Adrenal gland (tissue), 12 donors: Measurements from ENCODE around the gene DNAH11. TPM values are rescaled to one million over a fixed set of nuclear protein-coding genes. Genes with fewer than 3 reads are reported as not detected.
"Not testable (repeated sequence)": the region's sequence is repeated elsewhere in the genome, so short reads cannot be mapped to it uniquely, and the experiment has no call there.

Experiments
- DNase-seq, 7 donors: peaks; one replicate each; pipeline ENCODE4 v3.0.0-alpha.2; 2019 to 2020
- H3K27ac ChIP-seq, 5 donors: fragments of 200-600 bp; sonication (generic) in 4 of 5; 1 replicate in 3 of 5; 2 replicates in 2 of 5; pipeline versions ENCODE4 v1.5.1 to v1.8.0; 2016 to 2020; ENCODE audit warnings: mild to moderate bottlenecking in 1 of 5
- H3K27me3 ChIP-seq: fragments of 200-600 bp; 2 replicates; pipeline ENCODE4 v1.8.0; 2021
- H3K36me3 ChIP-seq, 2 donors: fragments of 200-600 bp; replicated peaks in 1 of 2; 1 replicate in 1 of 2; 2 replicates in 1 of 2; pipeline versions ENCODE4 v1.5.1 to v1.8.0; 2018 to 2022
- H3K4me1 ChIP-seq, 2 donors: fragments of 200-600 bp; replicated peaks in 1 of 2; 1 replicate in 1 of 2; 2 replicates in 1 of 2; pipeline versions ENCODE4 v1.5.1 to v1.8.0; 2018 to 2021
- H3K4me3 ChIP-seq, 4 donors: fragments of 200-600 bp; sonication (generic) in 3 of 4; one replicate each; pipeline ENCODE4 v1.5.1; 2016 to 2018
- H3K9me3 ChIP-seq, 3 donors: fragments of 200-600 bp; sonication (generic) in 1 of 3; replicated peaks in 1 of 3; 1 replicate in 2 of 3; 2 replicates in 1 of 3; pipeline versions ENCODE4 v1.5.1 to v1.8.0; 2016 to 2021
- CTCF ChIP-seq, 6 experiments: fragments of 450-650 bp in 4 of 6; fragments of 200-600 bp in 2 of 6; sonication (generic) in 1 of 6; IDR thresholded peaks; 1 replicate in 5 of 6; 2 replicates in 1 of 6; pipeline versions ENCODE4 v1.5.1 to v1.8.0; 2016 to 2021; ENCODE audit warnings: antibody characterized with exemption in 6 of 6, mild to moderate bottlenecking in 2 of 6, moderate library complexity in 1 of 6
- POLR2A ChIP-seq, 2 donors: fragments of 450-650 bp; IDR thresholded peaks; one replicate each; pipeline ENCODE4 v1.6.1; 2017; ENCODE audit warnings: antibody characterized with exemption in 2 of 2, mild to moderate bottlenecking in 2 of 2, moderate library complexity in 1 of 2
- WGBS, 4 donors: extraction: QIAGEN DNeasy Blood & Tissue Kit in 2 of 4; methylation state at CpG; one replicate each; pipeline versions ENCODE4 v1.1.5 to v1.1.7; 2013 to 2017; 5-methylcytosine and 5-hydroxymethylcytosine counted together
- intact Hi-C, 2 donors: fragments of 100-400 bp; cut with DNase I; formaldehyde crosslinking; loops; one replicate each; pipeline versions ENCODE4 v1.14.1 to v1.15.0; 2022 to 2023
- polyA plus RNA-seq, 3 donors: library from polyadenylated mRNA; stranded (reverse); fragments of 200-250 nt in 2 of 3; fragments of 350-450 nt in 1 of 3; fragmentation: Illumina TruSeq in 1 of 3; extraction: RNeasy Lipid Tissue Mini Kit (QIAGEN cat#74804) in 1 of 3; gene quantifications; one replicate each; pipeline ENCODE4 v1.2.3, GENCODE V29; 2013 to 2014
- total RNA-seq, 9 donors: library from RNA; depleted of rRNA in 4 of 9; stranded (reverse); fragments of >200 nt in 4 of 9; fragments of 120-200 nt in 1 of 9; fragmentation: NEBNext Ultra II Directional in 1 of 9; extraction: Animal tissue kit (Norgen Biotek cat#: 25700) in 1 of 9; gene quantifications; one replicate each; pipeline versions ENCODE4 v1.1.0 to v1.2.4, GENCODE V29; 2013 to 2023
- donor health status: healthy with polysubstance abuse.
- donor health status: Bipolar disorder and iron deficiency.
- donor health status: DM: yes; HTN: yes; CAD: no.
- donor health status: DM: no; HTN: no; CAD: no.
- donor health status: DM: no; HTN: no; CAD: no.
- donor health status: DM: yes; HTN: yes; CAD: no.

The DNAH11 gene
- total and polyA plus RNA-seq, 12 donors: 5.1 to 77.7 (median 23.1) TPM

GRCh38 chr7:21850531-21851285 is 307.9 kb downstream of the DNAH11 start:
- H3K4me3 ChIP-seq: no peak overlapping the region
- no peaks in the 10 kb centered on the region for H3K36me3 ChIP-seq
- H3K4me1 ChIP-seq: no peaks in the 10 kb centered on the region
- intact Hi-C loops: no loop called here
- 50 to 63% (median 51%) methylated on average over 5 of the region's 5 CpGs for WGBS, 4 donors
- peak; percentile 42 to 77 (median 67) for DNase-seq
- H3K27ac ChIP-seq: peak overlapping the region in 2 of 5 donors; percentile 28 to 33
- TF ChIP-seq CTCF (IDR thresholded peaks at IDR 0.05): no peak
- TF ChIP-seq POLR2A (IDR thresholded peaks at IDR 0.05): no peak
- H3K27me3 ChIP-seq: no peaks in the 10 kb centered on the region
- H3K9me3 ChIP-seq: no peaks in the 10 kb centered on the region

- Histone ChIP-seq H3K27me3 (no peaks in the 10 kb centered on the region), H3K4me1 (no peaks in the 10 kb centered on the region), H3K4me3 (no peak overlapping the region), H3K36me3 (no peaks in the 10 kb centered on the region), H3K27ac (no peak overlapping the region), H3K9me3 (no peaks in the 10 kb centered on the region)
- DNase-seq: no peak
- 58 to 63% (median 60%) methylated on average over 6 of the region's 6 CpGs for WGBS, 4 donors
- TF ChIP-seq POLR2A (IDR thresholded peaks at IDR 0.05) (no peak), CTCF (IDR thresholded peaks at IDR 0.05) (no peak)
- intact Hi-C loops: no loop called here
These were observed 308.7 kb downstream of the DNAH11 start for GRCh38 chr7:21851559-21851967.

GRCh38 chr7:21865631-21866204 is 322.9 kb downstream of the DNAH11 start:
- H3K9me3 ChIP-seq, H3K27ac ChIP-seq, H3K36me3 ChIP-seq, H3K27me3 ChIP-seq, H3K4me3 ChIP-seq, H3K4me1 ChIP-seq, intact Hi-C loops: not testable (repeated sequence)
- DNase-seq: peak in 1 of 7 donors; percentile 4
- WGBS, 4 donors: 66 to 74% (median 71%) methylated on average over 7 of the region's 7 CpGs

GRCh38 chr7:21866731-21867130 is 323.9 kb downstream of the DNAH11 start:
- WGBS, 4 donors: 52 to 84% (median 66%) methylated on average over 1 of the region's 1 CpG
- TF ChIP-seq CTCF (IDR thresholded peaks at IDR 0.05): no peak
- TF ChIP-seq POLR2A (IDR thresholded peaks at IDR 0.05): no peak
- H3K36me3 ChIP-seq: no peaks in the 10 kb centered on the region

GRCh38 chr7:21867226-21867625 is 324.4 kb downstream of the DNAH11 start:
- no peaks in the 10 kb centered on the region for H3K4me1 ChIP-seq
- H3K27me3 ChIP-seq: no peaks in the 10 kb centered on the region
- DNase-seq: no peak
- H3K27ac ChIP-seq: no peak overlapping the region
- intact Hi-C loops: no loop called here
- no peaks in the 10 kb centered on the region for H3K9me3 ChIP-seq
- TF ChIP-seq CTCF (IDR thresholded peaks at IDR 0.05): no peak
- TF ChIP-seq POLR2A (IDR thresholded peaks at IDR 0.05): no peak
- H3K4me3 ChIP-seq: no peak overlapping the region
- H3K36me3 ChIP-seq: no peaks in the 10 kb centered on the region

More at GRCh38 chr7:21866731-21867130, 323.9 kb downstream of the DNAH11 start:
- intact Hi-C loops: no loop called here
- no peak for DNase-seq
- Histone ChIP-seq H3K9me3 (no peaks in the 10 kb centered on the region), H3K4me1 (no peaks in the 10 kb centered on the region), H3K27ac (no peak overlapping the region), H3K4me3 (no peak overlapping the region), H3K27me3 (no peaks in the 10 kb centered on the region)
